Cardiac muscle cell (in vitro differentiated cells and primary cell): ENCODE results near the gene FOSB. TPM values are rescaled to one million over a fixed set of nuclear protein-coding genes. Genes with fewer than 3 reads are reported as not detected.

Experiments
- DNase-seq, 2 donors: peaks; one replicate each; pipeline versions ENCODE4 v3.0.0 to v3.0.0-alpha.2; 2010 to 2017; ENCODE audit warnings: low read depth in 1 of 2, low spot score in 1 of 2
- H3K27ac ChIP-seq: fragments of 200-600 bp; sonication (generic); 2 replicates; pipeline ENCODE4 v1.5.1; 2016
- H3K27me3 ChIP-seq: fragments of 200-600 bp; sonication (generic); 2 replicates; pipeline ENCODE4 v1.6.0; 2016; ENCODE audit warnings: control low read depth
- H3K36me3 ChIP-seq: fragments of 200-600 bp; sonication (generic); 2 replicates; pipeline ENCODE4 v1.5.1; 2016; ENCODE audit warnings: control low read depth
- H3K4me1 ChIP-seq: fragments of 200-600 bp; sonication (generic); 2 replicates; pipeline ENCODE4 v1.8.1; 2017; ENCODE audit warnings: low read depth, mild to moderate bottlenecking, mixed run types
- H3K4me3 ChIP-seq: fragments of 200-600 bp; sonication (generic); 2 replicates; pipeline ENCODE4 v1.5.1; 2016; ENCODE audit warnings: mild to moderate bottlenecking
- H3K9me3 ChIP-seq: fragments of 200-600 bp; sonication (generic); 2 replicates; pipeline ENCODE4 v1.5.1; 2017; ENCODE audit warnings: low read depth, mild to moderate bottlenecking, control low read depth
- polyA plus RNA-seq: library from polyadenylated mRNA; unstranded; fragments of >200 nt; fragmentation: Nextera tagmentation; extraction: Ambion mirVana; gene quantifications from 2 replicates; pipeline ENCODE4 v1.2.1, GENCODE V29; 2016
- total RNA-seq: library from RNA; depleted of rRNA; stranded (reverse); fragments of >200 nt; gene quantifications from 2 replicates; pipeline ENCODE4 v1.2.3, GENCODE V29; 2016
- TF ChIP-seq, protein P1 (sequence below): IDR thresholded peaks from 2 replicates; pipeline ENCODE4 v1.5.1; 2012; ENCODE audit warnings: low read depth, mild to moderate bottlenecking, low read length

Gene FOSB
- total and polyA plus RNA-seq, 2 experiments from 2014 or later: 1.7 to 4.5 TPM

DNA sequence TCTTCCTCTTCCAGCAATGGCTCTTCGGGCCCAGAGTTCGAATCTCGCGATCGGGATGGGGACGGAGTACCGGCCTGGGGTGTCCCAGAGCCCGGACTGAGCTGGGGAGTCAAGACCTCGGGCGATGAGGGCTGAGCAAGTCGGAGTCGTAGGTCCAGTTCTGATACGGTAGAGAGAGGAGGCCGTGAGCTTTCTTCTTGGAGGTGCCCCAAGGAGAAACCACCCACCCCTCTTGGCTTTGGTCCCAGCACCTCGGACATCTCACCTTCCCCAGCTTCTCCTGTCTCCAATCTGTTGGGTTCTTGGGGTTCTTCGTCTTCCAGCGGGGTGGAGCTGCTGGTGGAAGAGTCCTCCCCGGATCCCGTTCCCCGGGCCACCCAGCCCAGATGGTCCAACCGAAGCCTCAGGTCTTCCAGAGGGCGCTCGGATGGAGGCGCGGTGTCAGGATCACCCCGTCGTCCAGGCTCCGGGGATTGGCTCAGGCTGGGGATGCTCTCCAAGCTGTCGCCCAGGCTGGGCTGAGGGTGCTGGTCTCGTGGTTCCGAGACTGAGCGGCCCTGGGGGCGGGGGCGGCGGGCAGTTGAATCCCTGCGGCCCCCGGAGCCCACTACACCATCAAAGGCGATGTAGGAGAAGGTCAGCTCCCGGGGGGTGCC is 26.6 kb downstream of the FOSB start:
- Histone ChIP-seq H3K27me3 (peaks cover 18% of the 10 kb centered on the region), H3K27ac (no peak overlapping the region), H3K4me3 (no peak overlapping the region), H3K36me3 (no peaks in the 10 kb centered on the region), H3K4me1 (no peaks in the 10 kb centered on the region), H3K9me3 (no peaks in the 10 kb centered on the region)
- TF ChIP-seq, protein P1, sequence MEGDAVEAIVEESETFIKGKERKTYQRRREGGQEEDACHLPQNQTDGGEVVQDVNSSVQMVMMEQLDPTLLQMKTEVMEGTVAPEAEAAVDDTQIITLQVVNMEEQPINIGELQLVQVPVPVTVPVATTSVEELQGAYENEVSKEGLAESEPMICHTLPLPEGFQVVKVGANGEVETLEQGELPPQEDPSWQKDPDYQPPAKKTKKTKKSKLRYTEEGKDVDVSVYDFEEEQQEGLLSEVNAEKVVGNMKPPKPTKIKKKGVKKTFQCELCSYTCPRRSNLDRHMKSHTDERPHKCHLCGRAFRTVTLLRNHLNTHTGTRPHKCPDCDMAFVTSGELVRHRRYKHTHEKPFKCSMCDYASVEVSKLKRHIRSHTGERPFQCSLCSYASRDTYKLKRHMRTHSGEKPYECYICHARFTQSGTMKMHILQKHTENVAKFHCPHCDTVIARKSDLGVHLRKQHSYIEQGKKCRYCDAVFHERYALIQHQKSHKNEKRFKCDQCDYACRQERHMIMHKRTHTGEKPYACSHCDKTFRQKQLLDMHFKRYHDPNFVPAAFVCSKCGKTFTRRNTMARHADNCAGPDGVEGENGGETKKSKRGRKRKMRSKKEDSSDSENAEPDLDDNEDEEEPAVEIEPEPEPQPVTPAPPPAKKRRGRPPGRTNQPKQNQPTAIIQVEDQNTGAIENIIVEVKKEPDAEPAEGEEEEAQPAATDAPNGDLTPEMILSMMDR: no peak
- no peak for DNase-seq

DNA sequence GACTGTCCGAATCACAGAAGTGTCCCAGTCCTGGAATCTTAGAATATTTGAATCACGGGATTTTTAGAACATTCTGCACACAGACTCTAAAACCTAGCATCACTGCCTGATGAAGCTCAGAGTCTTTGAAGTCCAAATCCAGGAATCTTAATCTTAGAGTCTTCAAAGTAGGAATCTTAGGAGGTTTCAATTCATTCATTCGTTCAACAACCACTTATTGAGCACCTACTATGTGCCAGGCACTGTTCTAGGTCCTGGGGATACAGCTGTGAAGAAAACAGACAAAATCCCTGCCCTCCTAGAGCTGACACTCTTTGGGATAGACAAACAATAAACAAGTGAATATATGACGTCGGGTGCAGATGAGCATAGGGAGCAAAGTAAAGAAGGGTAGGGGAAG is 27.4 kb downstream of the FOSB start:
- DNase-seq: no peak
- H3K4me1 ChIP-seq: no peaks in the 10 kb centered on the region

GRCh38 chr19:45496349-45496953 is 28.7 kb downstream of the FOSB start:
- Histone ChIP-seq H3K4me3 (peak overlapping the region; percentile 86), H3K4me1 (no peaks in the 10 kb centered on the region), H3K9me3 (no peaks in the 10 kb centered on the region), H3K27ac (peak overlapping the region; percentile 32), H3K36me3 (no peaks in the 10 kb centered on the region), H3K27me3 (peaks cover 25% of the 10 kb centered on the region)
- TF ChIP-seq, protein P1: no peak
- DNase-seq: peak; percentile 28 to 86

More for the DNA sequence above, 27.4 kb downstream of the FOSB start:
- Histone ChIP-seq H3K9me3 (no peaks in the 10 kb centered on the region), H3K36me3 (no peaks in the 10 kb centered on the region), H3K27me3 (peaks cover 25% of the 10 kb centered on the region), H3K4me3 (no peak overlapping the region), H3K27ac (no peak overlapping the region)
- TF ChIP-seq, protein P1: no peak

DNA sequence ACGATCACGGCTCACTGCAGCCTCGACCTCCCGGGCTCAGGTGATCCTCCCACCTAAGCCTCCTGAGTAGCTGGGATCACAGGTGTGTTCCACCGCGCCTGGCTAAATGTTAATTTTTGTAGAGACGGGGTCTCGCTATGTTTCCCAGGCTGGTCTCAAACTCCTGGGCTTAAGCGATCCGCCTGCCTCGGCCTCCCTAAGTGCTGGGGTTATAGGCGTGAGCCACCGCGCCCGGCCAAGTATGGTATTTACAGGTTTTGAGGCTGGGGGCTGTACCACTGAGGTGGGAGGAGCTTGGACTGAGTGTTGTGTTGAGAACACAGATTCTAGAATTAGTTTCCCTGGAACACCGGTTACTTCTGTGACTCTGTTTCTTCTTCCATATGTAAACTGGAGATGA is 30.0 kb downstream of the FOSB start:
- TF ChIP-seq, protein P1: no peak
- H3K9me3 ChIP-seq: no peaks in the 10 kb centered on the region
- H3K27ac ChIP-seq: no peak overlapping the region
- no peak overlapping the region for H3K4me3 ChIP-seq
- H3K27me3 ChIP-seq: peaks cover 25% of the 10 kb centered on the region
- peak in 1 of 2 donors; percentile 25 for DNase-seq
- H3K36me3 ChIP-seq: no peaks in the 10 kb centered on the region
- no peaks in the 10 kb centered on the region for H3K4me1 ChIP-seq

DNA sequence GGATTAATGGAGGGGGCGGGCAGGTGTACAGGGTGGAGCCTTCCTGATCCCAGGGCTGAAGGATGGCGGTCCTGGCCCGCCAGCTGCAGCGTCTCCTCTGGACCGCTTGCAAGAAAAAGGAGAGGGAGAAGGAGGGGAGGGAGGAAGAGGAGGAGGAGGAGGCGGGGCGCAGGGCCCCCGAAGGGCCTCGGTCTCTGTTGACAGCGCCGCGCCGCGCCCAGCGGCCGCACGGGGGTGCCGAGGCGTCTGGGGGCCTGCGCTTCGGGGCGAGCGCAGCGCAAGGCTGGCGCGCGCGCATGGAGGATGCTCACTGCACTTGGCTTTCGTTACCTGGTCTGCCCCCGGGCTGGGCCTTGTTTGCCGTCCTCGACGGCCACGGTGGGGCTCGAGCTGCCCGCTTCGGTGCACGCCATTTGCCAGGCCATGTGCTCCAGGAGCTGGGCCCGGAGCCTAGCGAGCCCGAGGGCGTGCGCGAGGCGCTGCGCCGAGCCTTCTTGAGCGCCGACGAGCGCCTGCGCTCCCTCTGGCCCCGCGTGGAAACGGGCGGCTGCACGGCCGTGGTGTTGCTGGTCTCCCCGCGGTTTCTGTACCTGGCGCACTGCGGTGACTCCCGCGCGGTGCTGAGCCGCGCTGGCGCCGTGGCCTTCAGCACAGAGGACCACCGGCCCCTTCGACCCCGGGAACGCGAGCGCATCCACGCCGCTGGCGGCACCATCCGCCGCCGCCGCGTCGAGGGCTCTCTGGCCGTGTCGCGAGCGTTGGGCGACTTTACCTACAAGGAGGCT is 30.8 kb downstream of the FOSB start, which contains the start of gene PPM1N:
Gene PPM1N (plus strand): TSS at position 33 of the 785 bp plus-strand sequence. CDS start 30 bp downstream, at position 63.
- peaks cover 25% of the 10 kb centered on the region for H3K27me3 ChIP-seq
- no peaks in the 10 kb centered on the region for H3K4me1 ChIP-seq

More for the DNA sequence above, 30.8 kb downstream of the FOSB start, which contains the start of gene PPM1N:
- Histone ChIP-seq H3K9me3 (no peaks in the 10 kb centered on the region), H3K4me3 (peak within 1 kb of the TSS; percentile 29), H3K36me3 (no peaks in the 10 kb centered on the region), H3K27ac (no peak within 1 kb of the TSS)
- TF ChIP-seq, protein P1: peak; percentile 5
- DNase-seq: peak; percentile 34 to 40
